ENCODE data around the gene LTF.
"Not testable (repeated sequence)": the region's sequence is repeated elsewhere in the genome, so short reads cannot be mapped to it uniquely, and the experiment has no call there.

GRCh38 chr3:46433118-46433517 is 31.6 kb downstream of the LTF start:
- TF ChIP-seq CTCF (IDR thresholded peaks at IDR 0.05); EZH2 (IDR thresholded peaks at IDR 0.05; ENCODE audit: borderline replicate concordance, insufficient read depth, low read depth, low read length, poor library complexity, severe bottlenecking): not testable (repeated sequence)
